Measurements from ENCODE around the gene NAALADL2.

- TF ChIP-seq CTCF (IDR thresholded peaks at IDR 0.05) (no peak), EZH2 (IDR thresholded peaks at IDR 0.05; ENCODE audit: borderline replicate concordance, insufficient read depth, low read depth, low read length, poor library complexity, severe bottlenecking) (no peak)
Measured at GRCh38 chr3:175743733-175744400, 884.7 kb downstream of the NAALADL2 start.

Measured in B cell (primary cell).